Erythroblast (primary cell): ENCODE measurements around the gene HGS.

Experiments used
- GATA1 ChIP-seq: IDR thresholded peaks from 2 replicates; pipeline ENCODE4 v1.6.1; 2011; ENCODE audit warnings: low read depth, mild to moderate bottlenecking, control low read depth, low read length, moderate library complexity
- POLR2A ChIP-seq: IDR thresholded peaks from 2 replicates; pipeline ENCODE4 v1.6.1; 2011; ENCODE audit warnings: mild to moderate bottlenecking, low read length

DNA sequence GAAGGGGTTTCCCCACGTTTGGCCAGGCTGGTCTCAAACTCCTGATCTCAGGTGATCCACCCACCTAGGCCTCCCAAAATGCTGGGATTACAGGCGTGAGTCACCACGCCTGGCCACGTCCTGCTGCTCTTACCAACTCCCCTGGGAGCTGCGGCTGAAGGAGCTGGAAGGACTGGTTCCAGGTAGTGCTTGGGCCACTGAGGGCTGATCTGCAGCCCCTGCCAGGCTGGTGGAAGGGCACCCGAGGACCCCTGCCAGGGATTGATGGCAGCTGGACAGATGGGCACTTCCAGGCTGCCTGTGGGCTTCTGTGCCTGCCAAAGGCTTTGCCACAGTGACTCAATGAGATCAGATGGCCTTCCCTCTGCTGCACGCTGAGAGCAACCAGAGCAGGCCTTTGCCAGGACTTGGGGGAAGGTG lies 19.8 kb upstream of the HGS start:
- no peak for TF ChIP-seq POLR2A
- no peak for TF ChIP-seq GATA1
